HG02885 (cell line): ENCODE results near the gene ODAD3.
A peak's percentile ranks its signal among the peaks of the same experiment; 100 is the strongest.
"Not testable (repeated sequence)": the region's sequence is repeated elsewhere in the genome, so short reads cannot be mapped to it uniquely, and the experiment has no call there.

Experiments used
- ATAC-seq: cut with Tn5 transposase; IDR thresholded peaks from one replicate; pipeline ENCODE4 v1.9.1; 2021; ENCODE audit warnings: mild to moderate bottlenecking; ENCODE audit not compliant: unreplicated experiment, poor library complexity

The ODAD3 gene

GRCh38 chr19:11379269-11379845 lies 55.6 kb downstream of the ODAD3 start:
- ATAC-seq: not testable (repeated sequence)

GRCh38 chr19:11378319-11379189 lies 56.4 kb downstream of the ODAD3 start:
- no peak for ATAC-seq

- no peak for ATAC-seq
These were observed 57.2 kb downstream of the ODAD3 start for GRCh38 chr19:11377756-11378155.

- ATAC-seq: no peak
These were observed 57.7 kb downstream of the ODAD3 start for GRCh38 chr19:11377237-11377636.

GRCh38 chr19:11375143-11375948 lies 59.6 kb downstream of the ODAD3 start:
- no peak for ATAC-seq

- ATAC-seq: peak; percentile 86
These were observed 60.3 kb downstream of the ODAD3 start, which contains the start of gene SWSAP1 for GRCh38 chr19:11374433-11375142. Gene SWSAP1 (plus strand): TSS chr19:11374666. CDS start chr19:11374681, 15 bp downstream.

GRCh38 chr19:11373885-11374432 lies 61.0 kb downstream of the ODAD3 start:
- ATAC-seq: no peak

GRCh38 chr19:11373166-11373884 lies 61.6 kb downstream of the ODAD3 start:
- no peak for ATAC-seq

- ATAC-seq: no peak
These were observed 64.2 kb downstream of the ODAD3 start for GRCh38 chr19:11370744-11371143.
